HCT116 (cell line): ENCODE data around the gene OTOA. TPM values are rescaled to one million over a fixed set of nuclear protein-coding genes. Genes with fewer than 3 reads are reported as not detected.

Source experiments
- ATAC-seq: fragments of 200-7000 bp; cut with Tn5 transposase; 2 replicates; pipeline ENCODE4 v1.9.1; 2020; ENCODE audit warnings: mild to moderate bottlenecking, moderate library complexity
- BruUV-seq: library from RNA; stranded (reverse); fragments of 400-500 nt; replicated peaks from 2 replicates; lab custom pipeline; 2021; lab: Mats Ljungman, UMichigan
- CTCF ChIA-PET: fragments of 300-600 bp; sonication (Branson Sonifier 250); formaldehyde crosslinking; loops from one replicate; lab custom pipeline; 2021; ENCODE audit warnings: antibody characterized with exemption; lab: Charles Lee
- POLR2A ChIA-PET: fragments of 300-600, 350-600 bp; sonication (Branson Sonifier 250); formaldehyde crosslinking; loops from one replicate; lab custom pipeline; 2021; ENCODE audit warnings: antibody characterized with exemption; lab: Charles Lee
- RAD21 ChIA-PET, 2 experiments: fragments of 300-600 bp; sonication (Branson Sonifier 250); formaldehyde crosslinking; loops; one replicate each; lab custom pipeline; 2023; ENCODE audit warnings: low total read pairs in 2 of 2; ENCODE audit not compliant: uncharacterized antibody in 2 of 2, unreplicated experiment in 2 of 2, low non-redundant PET in 1 of 2; lab: Charles Lee
- DNase-seq: peaks from one replicate; pipeline ENCODE4 v3.0.0-alpha.2; 2010; ENCODE audit warnings: low read depth, low spot score
- H2AFZ ChIP-seq: fragments of 200-600 bp; shearing (Covaris generic), sonication (generic); 2 replicates; pipeline ENCODE4 v1.6.1; 2017; ENCODE audit warnings: low read depth, mixed run types, mixed read lengths, antibody characterized with exemption, low read length; ENCODE audit not compliant: poor library complexity, severe bottlenecking
- H3K27ac ChIP-seq: 2 replicates; pipeline ENCODE4 v1.5.1; 2012; ENCODE audit warnings: low read depth, low read length
- H3K27me3 ChIP-seq: fragments of 200-600 bp; sonication (generic); 2 replicates; pipeline ENCODE4 v1.6.1; 2016; ENCODE audit warnings: mixed run types, low read length, mixed read lengths; ENCODE audit not compliant: insufficient read depth
- H3K36me3 ChIP-seq, 2 experiments: fragments of 200-500 bp in 1 of 2; fragments of 200-600 bp in 1 of 2; sonication (Bioruptor generic) in 1 of 2; sonication (generic) in 1 of 2; 2 replicates each; pipeline versions ENCODE4 v1.5.1 to v1.6.1; 2014 to 2016; ENCODE audit warnings: low read length in 2 of 2, inconsistent platforms in 1 of 2, mixed read lengths in 1 of 2, mixed run types in 1 of 2; ENCODE audit not compliant: insufficient read depth in 2 of 2, control insufficient read depth in 1 of 2
- H3K4me1 ChIP-seq, 2 experiments: fragments of 200-600 bp in 1 of 2; sonication (generic) in 1 of 2; 2 replicates each; pipeline versions ENCODE4 v1.5.1 to v1.6.1; 2012 to 2017; ENCODE audit warnings: low read length in 2 of 2, inconsistent platforms in 1 of 2, mild to moderate bottlenecking in 1 of 2, mixed read lengths in 1 of 2, mixed run types in 1 of 2, moderate library complexity in 1 of 2; ENCODE audit not compliant: insufficient read depth in 2 of 2, control insufficient read depth in 1 of 2
- H3K4me2 ChIP-seq: fragments of 200-600 bp; sonication (generic); 2 replicates; pipeline ENCODE4 v1.6.1; 2017; ENCODE audit warnings: mixed run types, low read length, mixed read lengths
- H3K4me3 ChIP-seq, 2 experiments: fragments of 200-600 bp in 1 of 2; sonication (generic) in 1 of 2; replicated peaks in 1 of 2; 2 replicates each; pipeline ENCODE4 v1.5.1; 2011 to 2016; ENCODE audit warnings: low read length in 2 of 2, control low read depth in 1 of 2, low read depth in 1 of 2, mild to moderate bottlenecking in 1 of 2, mixed read lengths in 1 of 2, mixed run types in 1 of 2
- H3K79me2 ChIP-seq: fragments of 200-600 bp; sonication (generic); 2 replicates; pipeline ENCODE4 v1.6.1; 2017; ENCODE audit warnings: mild to moderate bottlenecking, mixed run types, low read length, moderate library complexity, mixed read lengths; ENCODE audit not compliant: insufficient read depth
- H3K9ac ChIP-seq: fragments of 200-600 bp; sonication (generic); 2 replicates; pipeline ENCODE4 v1.6.1; 2016; ENCODE audit warnings: low read length, mixed read lengths
- H3K9me2 ChIP-seq: fragments of 200-600 bp; sonication (generic), shearing (Covaris generic); 2 replicates; pipeline ENCODE4 v1.6.1; 2017; ENCODE audit warnings: mixed run types, mild to moderate bottlenecking, moderate library complexity; ENCODE audit not compliant: insufficient read depth
- H3K9me3 ChIP-seq, 2 experiments: fragments of 200-500 bp in 1 of 2; fragments of 200-600 bp in 1 of 2; sonication (Bioruptor generic) in 1 of 2; sonication (generic) in 1 of 2; 2 replicates each; pipeline ENCODE4 v1.6.1; 2014 to 2017; ENCODE audit warnings: low read length in 2 of 2, mixed read lengths in 2 of 2, inconsistent platforms in 1 of 2, low read depth in 1 of 2, mild to moderate bottlenecking in 1 of 2, mixed run types in 1 of 2, moderate library complexity in 1 of 2; ENCODE audit not compliant: control insufficient read depth in 1 of 2, insufficient read depth in 1 of 2
- H4K20me1 ChIP-seq: fragments of 200-600 bp; sonication (generic), shearing (Covaris generic); 2 replicates; pipeline ENCODE4 v1.6.1; 2017; ENCODE audit warnings: mixed run types, mild to moderate bottlenecking, moderate library complexity; ENCODE audit not compliant: insufficient read depth
- CBX3 ChIP-seq: IDR thresholded peaks from 2 replicates; pipeline ENCODE4 v1.6.1; 2012; ENCODE audit warnings: low read depth
- EZH2phosphoT487 ChIP-seq: fragments of 200-600 bp; IDR thresholded peaks from 2 replicates; pipeline ENCODE4 v1.6.1; 2018; ENCODE audit warnings: antibody characterized with exemption, borderline replicate concordance
- JUND ChIP-seq: IDR thresholded peaks from 2 replicates; pipeline ENCODE4 v1.6.1; 2012
- POLR2A ChIP-seq: IDR thresholded peaks from 2 replicates; pipeline ENCODE4 v1.7.0; 2011; ENCODE audit warnings: borderline replicate concordance; ENCODE audit not compliant: insufficient read depth, insufficient read length; ENCODE audit errors: extremely low read depth
- SIN3A ChIP-seq: IDR thresholded peaks from 2 replicates; pipeline ENCODE4 v1.6.1; 2012; ENCODE audit warnings: low read depth
- SP1 ChIP-seq: IDR thresholded peaks from 2 replicates; pipeline ENCODE4 v1.6.1; 2012; ENCODE audit warnings: low read depth
- ZFX ChIP-seq: fragments of 450-650 bp; IDR thresholded peaks from 2 replicates; pipeline ENCODE4 v1.6.1; 2017
- intact Hi-C: fragments of 100-400 bp; cut with micrococcal nuclease; formaldehyde crosslinking; loops from 2 replicates; pipeline ENCODE4 v1.10.0; 2022
- total RNA-seq: library from RNA; stranded (reverse); gene quantifications from one replicate; pipeline ENCODE4 v1.2.1, GENCODE V29; 2021; ENCODE audit not compliant: unreplicated experiment
- TF ChIP-seq, protein P1 (sequence below): IDR thresholded peaks from 2 replicates; pipeline ENCODE4 v1.6.1; 2012; ENCODE audit warnings: low read depth
- TF ChIP-seq, protein P2 (sequence below): IDR thresholded peaks from 2 replicates; pipeline ENCODE4 v1.6.1; 2011; ENCODE audit warnings: mild to moderate bottlenecking, low read length, moderate library complexity; ENCODE audit not compliant: insufficient replicate concordance; ENCODE audit errors: extremely low read depth

OTOA gene
- total RNA-seq, 1 experiment from 2014 or later = not detected

- Histone ChIP-seq H3K36me3 (no peaks in the 10 kb centered on the region), H3K4me2 (no peak within 1 kb of the TSS), H3K9me2 (no peaks in the 10 kb centered on the region), H3K27ac (no peak within 1 kb of the TSS), H3K4me1 (no peaks in the 10 kb centered on the region), H3K9ac (no peak within 1 kb of the TSS), H3K79me2 (no peaks in the 10 kb centered on the region), H4K20me1 (no peaks in the 10 kb centered on the region), H3K27me3 (no peaks in the 10 kb centered on the region), H3K9me3 (no peaks in the 10 kb centered on the region), H2AFZ (no peak within 1 kb of the TSS), H3K4me3 (no peak within 1 kb of the TSS)
- ChIA-PET POLR2A (no interaction called here), CTCF (interaction anchor here (1.5 kb wide), 1 partner anchor 11 kb away, joined by 4 read pairs; no protein-coding TSS in a partner anchor), RAD21 (no interaction called here)
- DNase-seq = no peak
- BruUV-seq = no TSS peak
- intact Hi-C loops = loop anchor here (10.0 kb wide), 2 partner anchors 152 to 532 kb away; no protein-coding TSS in a partner anchor
- ATAC-seq = no peak
- TF ChIP-seq SP1 = no peak
- no peak for TF ChIP-seq ZFX
- TF ChIP-seq, protein P1, sequence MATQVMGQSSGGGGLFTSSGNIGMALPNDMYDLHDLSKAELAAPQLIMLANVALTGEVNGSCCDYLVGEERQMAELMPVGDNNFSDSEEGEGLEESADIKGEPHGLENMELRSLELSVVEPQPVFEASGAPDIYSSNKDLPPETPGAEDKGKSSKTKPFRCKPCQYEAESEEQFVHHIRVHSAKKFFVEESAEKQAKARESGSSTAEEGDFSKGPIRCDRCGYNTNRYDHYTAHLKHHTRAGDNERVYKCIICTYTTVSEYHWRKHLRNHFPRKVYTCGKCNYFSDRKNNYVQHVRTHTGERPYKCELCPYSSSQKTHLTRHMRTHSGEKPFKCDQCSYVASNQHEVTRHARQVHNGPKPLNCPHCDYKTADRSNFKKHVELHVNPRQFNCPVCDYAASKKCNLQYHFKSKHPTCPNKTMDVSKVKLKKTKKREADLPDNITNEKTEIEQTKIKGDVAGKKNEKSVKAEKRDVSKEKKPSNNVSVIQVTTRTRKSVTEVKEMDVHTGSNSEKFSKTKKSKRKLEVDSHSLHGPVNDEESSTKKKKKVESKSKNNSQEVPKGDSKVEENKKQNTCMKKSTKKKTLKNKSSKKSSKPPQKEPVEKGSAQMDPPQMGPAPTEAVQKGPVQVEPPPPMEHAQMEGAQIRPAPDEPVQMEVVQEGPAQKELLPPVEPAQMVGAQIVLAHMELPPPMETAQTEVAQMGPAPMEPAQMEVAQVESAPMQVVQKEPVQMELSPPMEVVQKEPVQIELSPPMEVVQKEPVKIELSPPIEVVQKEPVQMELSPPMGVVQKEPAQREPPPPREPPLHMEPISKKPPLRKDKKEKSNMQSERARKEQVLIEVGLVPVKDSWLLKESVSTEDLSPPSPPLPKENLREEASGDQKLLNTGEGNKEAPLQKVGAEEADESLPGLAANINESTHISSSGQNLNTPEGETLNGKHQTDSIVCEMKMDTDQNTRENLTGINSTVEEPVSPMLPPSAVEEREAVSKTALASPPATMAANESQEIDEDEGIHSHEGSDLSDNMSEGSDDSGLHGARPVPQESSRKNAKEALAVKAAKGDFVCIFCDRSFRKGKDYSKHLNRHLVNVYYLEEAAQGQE = no peak
- no peak for TF ChIP-seq SIN3A
- TF ChIP-seq POLR2A = no peak
Measured at GRCh38 chr16:21652453-21652852, 11.3 kb upstream of the OTOA start, which contains the start of gene IGSF6. Gene IGSF6, minus strand, starts transcription at chr16:21652608. Its CDS starts 10 bp downstream, at chr16:21652598.

DNA sequence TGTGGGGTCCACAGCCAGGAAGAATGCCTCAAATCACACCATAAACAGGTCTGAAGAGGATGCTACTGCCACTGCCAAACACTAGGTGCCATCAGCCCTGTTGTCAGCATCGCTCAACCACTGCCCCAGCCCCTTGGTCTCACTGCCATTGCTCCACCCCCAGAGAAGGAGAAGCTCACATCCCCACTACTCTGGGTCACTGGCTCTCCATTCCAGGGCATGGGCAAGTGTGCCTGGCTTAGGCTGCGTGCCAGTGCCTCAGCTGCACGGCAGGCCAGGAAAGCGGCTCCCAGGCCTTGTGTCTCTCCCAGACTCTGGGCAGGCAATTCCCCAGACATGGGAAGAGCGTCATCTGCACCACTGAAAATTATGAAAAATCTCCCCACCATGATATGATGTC is 10.2 kb upstream of the OTOA start:
- intact Hi-C loops = loop anchor here (10.0 kb wide), 2 partner anchors 151 to 531 kb away; no protein-coding TSS in a partner anchor
- Histone ChIP-seq H3K27ac (no peak overlapping the region), H3K4me3 (no peak overlapping the region), H3K79me2 (no peaks in the 10 kb centered on the region), H3K4me2 (no peak overlapping the region), H3K9me3 (no peaks in the 10 kb centered on the region), H4K20me1 (no peaks in the 10 kb centered on the region), H3K9ac (no peak overlapping the region), H3K36me3 (no peaks in the 10 kb centered on the region), H2AFZ (no peak overlapping the region), H3K4me1 (no peaks in the 10 kb centered on the region), H3K9me2 (no peaks in the 10 kb centered on the region), H3K27me3 (no peaks in the 10 kb centered on the region)
- ChIA-PET CTCF (interaction anchor here (0.7 kb wide), 1 partner anchor 9 kb away, joined by 3 read pairs; no protein-coding TSS in a partner anchor), RAD21 (no interaction called here), POLR2A (no interaction called here)
- BruUV-seq = no TSS peak
- TF ChIP-seq, protein P2, sequence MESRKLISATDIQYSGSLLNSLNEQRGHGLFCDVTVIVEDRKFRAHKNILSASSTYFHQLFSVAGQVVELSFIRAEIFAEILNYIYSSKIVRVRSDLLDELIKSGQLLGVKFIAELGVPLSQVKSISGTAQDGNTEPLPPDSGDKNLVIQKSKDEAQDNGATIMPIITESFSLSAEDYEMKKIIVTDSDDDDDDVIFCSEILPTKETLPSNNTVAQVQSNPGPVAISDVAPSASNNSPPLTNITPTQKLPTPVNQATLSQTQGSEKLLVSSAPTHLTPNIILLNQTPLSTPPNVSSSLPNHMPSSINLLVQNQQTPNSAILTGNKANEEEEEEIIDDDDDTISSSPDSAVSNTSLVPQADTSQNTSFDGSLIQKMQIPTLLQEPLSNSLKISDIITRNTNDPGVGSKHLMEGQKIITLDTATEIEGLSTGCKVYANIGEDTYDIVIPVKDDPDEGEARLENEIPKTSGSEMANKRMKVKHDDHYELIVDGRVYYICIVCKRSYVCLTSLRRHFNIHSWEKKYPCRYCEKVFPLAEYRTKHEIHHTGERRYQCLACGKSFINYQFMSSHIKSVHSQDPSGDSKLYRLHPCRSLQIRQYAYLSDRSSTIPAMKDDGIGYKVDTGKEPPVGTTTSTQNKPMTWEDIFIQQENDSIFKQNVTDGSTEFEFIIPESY = no peak
- TF ChIP-seq ZFX (no peak), JUND (no peak), EZH2phosphoT487 (no peak), CBX3 (no peak)
- DNase-seq (no peak), ATAC-seq (no peak)
